GM21723 (cell line): ENCODE measurements around the gene CA14.
A peak's percentile ranks its signal among the peaks of the same experiment; 100 is the strongest.
"Not testable (repeated sequence)": the region's sequence is repeated elsewhere in the genome, so short reads cannot be mapped to it uniquely, and the experiment has no call there.

Source experiments
- ATAC-seq: cut with Tn5 transposase; IDR thresholded peaks from one replicate; pipeline ENCODE4 v1.9.1; 2021; ENCODE audit warnings: mild to moderate bottlenecking, moderate library complexity; ENCODE audit not compliant: unreplicated experiment

CA14 gene

DNA sequence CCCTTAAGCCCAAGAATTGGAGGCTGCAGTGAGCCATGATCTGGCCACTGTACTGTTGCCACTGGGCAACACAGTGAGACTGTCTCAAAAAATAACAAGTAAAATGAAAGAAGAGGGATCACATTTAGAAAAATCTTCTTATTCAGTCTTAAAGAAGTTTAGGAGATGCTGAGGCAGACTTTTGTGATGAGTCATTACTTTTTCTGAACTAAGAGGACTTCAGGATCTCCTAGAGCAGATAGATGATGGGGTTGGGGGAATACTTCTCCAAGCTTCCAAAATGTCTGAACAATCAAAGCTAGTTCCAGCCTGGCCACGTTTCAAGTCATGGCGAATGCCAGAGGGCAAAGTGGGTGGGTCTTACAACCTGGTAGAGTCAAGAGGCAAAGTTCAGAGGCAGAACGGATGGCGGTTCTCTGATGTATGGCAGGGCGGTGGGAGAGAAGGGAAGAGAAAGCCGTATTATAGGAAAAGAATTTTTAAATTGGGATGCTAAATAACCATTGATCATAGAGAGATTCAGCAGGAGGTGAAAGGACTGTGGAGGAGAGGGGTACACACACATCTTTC is 22.6 kb downstream of the CA14 start:
- no peak for ATAC-seq

DNA sequence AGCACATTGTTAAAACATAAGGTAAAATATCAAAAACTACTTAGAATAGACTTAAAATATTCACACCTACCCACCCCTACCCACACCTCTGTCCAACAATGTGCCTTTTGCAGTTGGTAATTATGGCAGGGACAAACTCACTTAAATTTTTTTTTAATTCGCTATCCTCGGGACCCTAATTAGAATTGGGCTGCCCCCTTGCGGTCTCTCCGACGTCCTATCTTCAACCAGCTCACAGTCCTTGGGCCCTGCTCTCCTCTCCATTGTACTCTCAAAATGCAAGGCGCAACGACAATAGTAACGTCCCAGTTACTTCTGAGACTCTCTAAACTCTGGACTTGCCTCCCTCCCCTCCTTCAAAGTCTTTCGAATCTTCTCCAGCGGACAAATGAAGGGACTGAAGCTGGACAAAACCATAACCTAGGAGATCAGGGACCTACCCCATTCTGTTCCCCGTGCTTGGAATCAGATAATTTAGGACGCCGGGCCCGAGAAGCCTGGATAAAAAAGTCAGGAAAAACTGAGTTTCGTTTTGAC is 23.7 kb downstream of the CA14 start:
- ATAC-seq = no peak

DNA sequence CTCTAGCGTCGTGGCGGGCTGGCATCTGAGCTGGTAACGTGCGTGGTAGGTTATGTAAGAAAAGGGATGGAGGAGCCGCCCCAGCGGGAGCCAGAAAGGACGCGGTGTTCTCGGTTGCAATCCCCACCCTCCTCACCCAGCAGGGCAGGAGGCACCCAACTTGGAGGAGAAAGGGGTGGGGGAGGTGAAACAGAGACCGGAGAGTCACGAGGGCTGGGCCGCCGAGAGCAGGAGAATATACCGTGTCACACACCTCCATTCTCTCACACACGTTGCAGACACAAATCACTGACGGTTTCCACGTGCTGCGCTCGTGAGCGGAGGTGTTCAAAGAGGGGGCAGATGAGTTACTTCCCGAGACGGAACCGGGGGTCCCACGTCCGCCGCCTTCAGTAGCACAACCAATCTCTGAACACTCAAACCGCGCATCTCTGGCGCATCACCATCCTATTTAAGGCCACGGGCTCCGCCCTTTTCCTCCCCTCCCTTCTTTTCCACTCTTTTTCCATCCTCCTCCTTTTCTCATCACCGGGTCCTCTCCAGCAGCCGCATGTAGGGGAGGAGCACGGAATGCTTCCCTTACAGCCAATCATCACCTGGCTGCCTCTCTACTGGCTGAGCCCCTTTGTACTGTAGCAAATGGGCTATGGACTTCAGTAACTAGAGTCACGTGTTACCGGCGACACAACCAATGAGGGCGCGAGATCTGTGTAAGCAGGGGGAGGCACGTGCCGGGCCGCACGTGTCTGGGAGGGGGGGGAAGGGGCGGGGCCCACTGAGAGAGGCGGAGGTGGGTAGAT is 24.4 kb downstream of the CA14 start, which contains the start of gene CIART:
Gene CIART (plus strand): TSS at position 797 of the 800 bp plus-strand sequence. CDS start 714 bp downstream, outside the sequence.
- peak; percentile 72 for ATAC-seq

DNA sequence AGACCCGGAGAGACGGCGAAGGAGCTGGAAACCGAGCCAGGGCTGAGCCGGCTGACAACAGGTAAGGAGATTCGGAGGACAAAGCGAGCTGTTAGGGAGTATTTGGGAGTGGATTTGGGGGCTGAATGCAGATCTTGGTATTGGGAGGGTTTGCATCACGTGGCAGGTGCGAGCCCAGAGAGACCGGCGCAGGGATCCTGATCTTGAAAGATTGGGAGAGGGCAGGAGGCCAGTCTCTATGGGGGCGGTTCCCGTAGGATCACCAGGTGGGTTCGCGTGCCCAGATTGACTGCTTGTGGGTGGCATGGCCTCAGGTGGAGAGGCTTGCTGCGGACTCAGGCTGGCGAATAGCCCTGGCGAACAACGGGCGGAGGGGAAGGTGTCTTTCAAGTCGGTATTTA is 25.0 kb downstream of the CA14 start:
- ATAC-seq = no peak

DNA sequence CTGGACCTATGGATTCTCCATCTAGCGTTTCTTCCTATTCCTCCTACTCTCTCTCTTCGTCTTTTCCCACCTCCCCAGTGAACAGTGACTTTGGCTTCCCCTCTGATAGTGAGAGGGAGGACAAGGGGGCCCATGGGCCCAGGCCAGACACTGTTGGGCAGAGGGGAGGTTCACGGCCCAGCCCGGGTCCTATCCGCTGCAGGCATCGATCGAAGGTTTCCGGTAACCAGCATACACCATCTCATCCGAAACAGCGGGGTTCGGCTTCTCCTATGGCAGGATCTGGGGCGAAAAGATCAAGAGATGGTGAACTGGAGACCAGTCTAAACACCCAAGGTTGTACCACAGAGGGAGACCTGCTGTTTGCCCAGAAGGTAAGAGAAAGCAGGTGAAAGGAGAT is 25.7 kb downstream of the CA14 start:
- no peak for ATAC-seq

DNA sequence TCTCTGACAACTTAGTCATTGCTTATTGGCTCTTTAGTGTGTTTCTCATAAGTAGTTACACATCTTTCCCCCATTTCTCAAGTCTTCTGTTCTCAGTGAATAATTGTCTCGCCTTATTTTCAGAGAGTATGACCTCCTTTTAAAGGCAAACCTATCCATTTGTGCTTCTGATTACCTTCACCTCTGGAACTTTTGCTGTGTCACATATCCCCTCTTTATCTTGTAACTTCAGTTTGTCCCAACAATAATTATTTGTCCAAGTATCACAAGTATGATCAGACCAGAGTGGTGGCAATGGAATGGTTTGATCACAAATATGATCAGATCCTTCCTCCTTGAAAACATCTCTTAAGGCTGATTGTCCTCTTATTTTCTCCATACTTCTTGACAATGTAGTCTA is 30.8 kb downstream of the CA14 start:
- ATAC-seq = no peak

DNA sequence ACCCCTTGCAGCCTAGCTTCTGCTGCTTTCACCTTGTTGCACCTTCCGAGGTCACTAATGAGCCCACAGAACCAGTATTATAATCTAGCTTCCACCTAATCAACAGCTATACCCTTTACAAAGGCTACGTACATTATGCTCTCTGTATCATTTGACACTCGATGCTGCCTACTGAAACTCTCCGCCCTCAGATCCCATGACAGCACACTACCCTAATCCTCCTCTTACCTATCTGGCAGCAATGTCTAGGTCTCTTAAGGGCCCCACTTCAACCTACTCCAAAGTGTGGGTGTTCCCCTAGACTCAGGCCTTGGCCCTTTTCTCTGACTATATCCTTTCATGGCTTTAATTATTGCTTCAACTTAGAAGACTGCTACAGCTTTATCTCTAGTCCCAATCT is 31.2 kb downstream of the CA14 start:
- no peak for ATAC-seq

DNA sequence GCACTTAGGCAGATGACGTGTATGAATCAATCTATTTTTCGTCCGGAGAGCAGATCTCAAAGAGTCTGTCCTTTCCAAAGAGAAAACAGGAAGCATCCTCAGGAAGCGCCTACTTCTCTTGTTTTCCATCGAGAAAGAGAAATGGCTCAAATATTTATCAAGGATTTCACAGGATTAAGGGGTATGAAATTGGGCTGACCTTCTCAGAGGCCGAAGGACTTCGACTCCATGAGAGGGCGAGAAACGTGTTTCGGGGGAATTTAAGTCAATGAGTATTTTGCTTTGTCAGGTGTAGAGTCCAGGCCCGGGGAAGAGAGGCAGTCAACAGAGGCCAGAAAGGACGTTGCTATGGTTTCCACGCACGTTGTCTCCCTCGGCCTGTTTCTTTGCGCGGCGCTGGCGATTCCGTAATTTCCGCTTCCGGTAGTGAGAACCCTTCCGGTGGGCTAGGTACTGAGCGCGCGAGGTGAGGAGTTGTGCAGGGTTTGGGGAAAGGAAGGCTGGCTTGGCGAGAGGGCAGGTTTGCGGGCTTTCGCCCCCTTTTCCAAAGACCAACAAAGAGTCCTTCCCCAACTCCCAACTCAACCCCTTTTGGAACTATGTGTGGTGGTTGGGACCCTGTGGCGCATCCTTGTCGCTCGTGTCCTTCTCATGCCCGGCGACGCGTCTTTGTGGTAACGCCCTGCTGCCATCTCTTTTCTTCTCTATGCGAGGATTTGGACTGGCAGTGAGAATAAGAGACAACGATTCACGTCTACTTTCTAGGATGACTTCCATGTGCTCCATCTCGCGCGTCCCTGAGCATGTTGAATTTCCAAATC is 36.1 kb downstream of the CA14 start, which contains the start of gene MRPS21:
Gene MRPS21 (plus strand): TSS at position 429 of the 821 bp plus-strand sequence. CDS start 506 bp downstream, outside the sequence.
- peak; percentile 98 for ATAC-seq

DNA sequence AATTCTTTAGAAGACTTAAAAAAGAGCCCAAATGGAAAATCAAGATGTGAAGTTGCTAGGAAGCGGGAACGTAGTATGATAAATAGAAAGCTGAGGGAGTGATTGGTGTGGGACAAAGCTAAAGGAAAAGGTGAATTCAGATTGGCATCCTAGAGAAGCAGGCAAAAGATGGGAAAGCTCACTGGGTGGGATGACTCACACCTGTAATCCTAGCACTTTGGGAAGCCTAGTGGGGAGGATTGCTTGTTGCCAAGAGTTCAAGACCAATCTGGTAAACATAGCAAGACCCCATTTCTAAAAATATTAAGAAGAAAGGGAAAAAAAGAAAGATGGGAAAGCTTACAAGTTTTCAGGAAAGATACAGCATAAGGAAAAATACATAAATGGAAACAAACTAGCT is 37.9 kb downstream of the CA14 start:
- no peak for ATAC-seq

DNA sequence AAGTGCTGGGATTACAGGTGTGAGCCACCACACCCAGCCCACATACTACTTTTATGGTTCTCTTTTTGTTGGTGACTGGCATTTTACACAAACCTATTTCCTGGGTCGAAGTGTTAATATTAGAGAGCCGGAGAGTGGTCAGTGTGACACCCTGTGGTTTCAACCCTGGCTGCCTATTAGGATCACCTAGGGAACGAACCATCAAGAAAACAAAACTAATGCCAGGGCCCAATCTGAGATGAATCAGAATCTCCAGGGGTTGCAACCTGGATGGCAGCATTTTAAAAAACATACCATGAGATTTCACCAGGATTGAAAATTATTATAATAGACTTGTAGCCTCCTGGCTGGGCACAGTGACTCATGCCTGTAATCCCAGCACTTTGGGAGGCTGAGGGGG is 42.1 kb downstream of the CA14 start:
- ATAC-seq = no peak

DNA sequence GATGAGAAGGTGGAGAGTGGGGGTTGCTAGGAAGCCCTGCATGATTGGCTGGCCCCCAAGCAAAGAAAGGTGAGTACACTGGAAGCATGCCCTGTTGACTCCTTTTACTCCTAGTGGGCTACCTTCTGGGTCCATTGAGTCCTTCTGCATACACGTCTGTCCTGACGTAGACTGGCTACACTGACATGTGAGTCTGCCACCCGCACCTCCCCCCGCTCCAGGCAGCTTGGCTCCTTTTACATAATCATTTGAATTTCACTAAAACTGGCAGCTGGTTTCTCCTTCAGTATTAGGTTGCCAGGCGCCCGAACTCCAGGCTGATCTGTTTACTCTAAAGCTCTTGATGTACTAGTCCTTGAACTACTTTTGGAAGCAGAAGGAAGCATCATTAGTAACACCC is 44.8 kb downstream of the CA14 start:
- ATAC-seq = no peak

DNA sequence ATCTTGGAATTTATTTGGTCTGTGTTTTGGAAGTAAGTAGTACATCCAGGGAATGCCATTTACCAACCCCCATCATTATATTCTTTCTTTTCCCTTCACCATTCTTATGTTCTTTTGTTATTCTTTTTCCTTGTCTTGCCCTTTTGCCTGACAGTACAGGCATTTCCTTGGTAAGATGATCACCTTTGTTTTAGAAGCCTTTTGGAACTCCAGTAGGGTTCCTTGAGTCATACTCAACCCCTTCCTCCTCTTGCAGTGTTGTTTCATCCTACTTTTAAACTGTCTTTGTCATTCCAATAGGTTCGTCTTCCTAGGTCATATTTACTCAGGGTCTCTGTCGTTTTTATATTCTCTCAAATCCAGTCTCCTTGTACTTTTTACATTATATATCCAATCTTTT is 45.3 kb downstream of the CA14 start:
- ATAC-seq = no peak

DNA sequence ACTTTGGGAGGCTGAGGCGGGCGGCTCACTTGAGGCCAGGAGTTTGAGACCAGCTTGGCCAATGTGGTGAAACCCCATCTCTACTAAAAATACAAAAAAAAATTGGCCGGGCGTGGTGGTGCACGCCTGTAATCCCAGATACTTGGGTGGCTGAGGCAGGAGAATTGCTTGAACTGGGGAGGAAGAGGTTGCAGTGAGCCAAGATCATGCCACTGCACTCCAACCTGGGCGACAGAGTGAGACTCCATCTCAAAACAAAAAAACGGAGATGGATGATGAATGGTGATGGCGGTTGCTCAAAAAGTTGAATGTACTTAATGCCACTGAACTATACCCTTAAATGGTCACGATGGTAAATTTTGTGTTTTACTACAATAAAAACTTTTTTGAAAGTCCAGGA is 51.0 kb downstream of the CA14 start:
- ATAC-seq = not testable (repeated sequence)

DNA sequence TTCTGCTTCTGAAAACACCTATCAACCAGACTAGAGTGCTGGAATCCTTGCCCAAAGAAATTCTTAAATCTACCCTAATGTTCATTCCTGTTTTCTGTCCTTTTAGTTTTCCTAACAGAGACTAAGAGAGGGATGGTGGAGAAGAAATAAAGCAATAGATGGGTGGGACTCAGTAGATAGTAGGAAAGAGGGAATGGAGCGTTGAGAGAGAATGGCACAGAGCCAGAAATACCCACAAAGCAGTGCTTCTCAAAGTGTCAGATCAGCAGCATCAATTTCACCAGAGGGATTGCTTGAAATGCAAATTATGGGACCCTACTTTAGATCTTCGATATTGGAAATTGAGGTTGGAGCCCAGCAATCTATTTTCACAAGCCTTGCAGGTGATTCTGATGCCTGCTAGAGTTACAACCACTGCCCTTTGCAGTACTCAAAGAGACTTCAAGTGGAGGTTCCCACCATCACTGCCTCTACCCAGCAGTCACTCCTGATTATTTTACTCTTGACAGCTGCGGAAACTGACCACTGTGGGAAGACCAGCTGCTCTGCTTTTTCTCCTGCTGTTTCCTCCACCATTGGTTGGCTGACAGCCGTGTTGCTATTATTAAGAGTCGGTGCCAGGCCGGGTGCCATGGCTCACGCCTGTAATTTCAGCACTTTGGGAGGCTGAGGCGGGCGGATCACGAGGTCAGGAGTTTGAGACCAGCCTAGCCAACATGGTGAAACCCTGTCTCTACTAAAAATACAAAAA is 52.4 kb downstream of the CA14 start:
- ATAC-seq = no peak

DNA sequence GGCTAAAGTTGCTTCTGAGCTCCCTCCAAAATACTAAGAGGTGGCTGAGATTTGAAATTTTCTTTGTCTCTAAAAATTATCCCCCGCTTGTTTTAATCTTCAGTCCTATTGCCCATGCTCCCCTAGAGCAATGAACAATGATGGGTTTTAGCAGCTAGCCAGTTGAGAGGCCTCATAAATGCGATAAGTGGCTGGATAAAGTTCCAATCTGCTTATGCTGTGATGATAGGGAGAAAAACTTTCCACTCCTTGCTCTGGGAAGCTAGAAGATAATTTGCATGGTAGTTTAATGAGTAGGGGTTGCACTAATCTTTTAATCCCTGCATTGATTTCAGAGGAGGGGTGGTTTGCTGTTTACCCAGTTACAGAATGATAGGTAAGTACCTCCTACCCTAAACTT is 54.2 kb downstream of the CA14 start:
- ATAC-seq = no peak
